Measurements from ENCODE around the gene KRTAP4-9.

DNA sequence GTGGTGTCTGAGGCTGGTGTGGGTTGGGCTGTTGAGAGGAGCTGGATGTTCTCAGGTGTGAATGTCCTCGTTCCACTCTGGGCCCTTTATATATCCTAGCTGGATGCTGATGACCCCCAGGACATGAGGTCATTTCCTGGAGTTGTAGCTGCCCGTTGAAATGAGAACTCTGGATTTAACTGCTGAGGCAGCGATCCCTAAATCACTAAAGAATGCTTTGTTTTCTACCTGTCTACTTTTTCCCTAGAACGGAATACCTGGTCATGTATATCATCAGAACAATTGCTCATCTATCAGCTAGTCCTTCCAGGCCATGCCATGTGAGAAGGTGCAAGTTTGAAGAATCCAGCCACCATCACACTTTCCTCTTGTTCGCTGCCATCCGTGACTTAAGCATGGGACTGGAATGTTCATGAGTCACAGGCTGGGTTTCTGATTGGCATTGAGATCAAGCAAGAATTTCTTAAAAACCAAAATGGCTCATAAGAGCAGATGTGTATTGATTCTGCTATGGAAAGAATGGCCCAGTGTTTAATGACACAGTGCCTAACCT is 45.1 kb upstream of the KRTAP4-9 start, which contains the start of gene KRTAP2-3:
- TF ChIP-seq, protein P1, sequence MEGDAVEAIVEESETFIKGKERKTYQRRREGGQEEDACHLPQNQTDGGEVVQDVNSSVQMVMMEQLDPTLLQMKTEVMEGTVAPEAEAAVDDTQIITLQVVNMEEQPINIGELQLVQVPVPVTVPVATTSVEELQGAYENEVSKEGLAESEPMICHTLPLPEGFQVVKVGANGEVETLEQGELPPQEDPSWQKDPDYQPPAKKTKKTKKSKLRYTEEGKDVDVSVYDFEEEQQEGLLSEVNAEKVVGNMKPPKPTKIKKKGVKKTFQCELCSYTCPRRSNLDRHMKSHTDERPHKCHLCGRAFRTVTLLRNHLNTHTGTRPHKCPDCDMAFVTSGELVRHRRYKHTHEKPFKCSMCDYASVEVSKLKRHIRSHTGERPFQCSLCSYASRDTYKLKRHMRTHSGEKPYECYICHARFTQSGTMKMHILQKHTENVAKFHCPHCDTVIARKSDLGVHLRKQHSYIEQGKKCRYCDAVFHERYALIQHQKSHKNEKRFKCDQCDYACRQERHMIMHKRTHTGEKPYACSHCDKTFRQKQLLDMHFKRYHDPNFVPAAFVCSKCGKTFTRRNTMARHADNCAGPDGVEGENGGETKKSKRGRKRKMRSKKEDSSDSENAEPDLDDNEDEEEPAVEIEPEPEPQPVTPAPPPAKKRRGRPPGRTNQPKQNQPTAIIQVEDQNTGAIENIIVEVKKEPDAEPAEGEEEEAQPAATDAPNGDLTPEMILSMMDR (IDR thresholded peaks at IDR 0.05; ENCODE audit: low read length): no peak
- no peak for TF ChIP-seq EZH2phosphoT487 (IDR thresholded peaks at IDR 0.05; ENCODE audit: low read length)

Data from MM.1S (cell line).